ENCODE measurements around the gene RFX2. TPM values are rescaled to one million over a fixed set of nuclear protein-coding genes. Genes with fewer than 3 reads are reported as not detected.
"Not testable (repeated sequence)": the region's sequence is repeated elsewhere in the genome, so short reads cannot be mapped to it uniquely, and the experiment has no call there.

Gene RFX2
- total RNA-seq, 1 donor from 2014 or later, result 6.5 TPM

- no peak for TF ChIP-seq CTCF (IDR thresholded peaks at IDR 0.05; ENCODE audit: insufficient read depth, low read length, poor library complexity, severe bottlenecking)
Measured at GRCh38 chr19:5961969-5962945, 148.0 kb downstream of the RFX2 start.

DNA sequence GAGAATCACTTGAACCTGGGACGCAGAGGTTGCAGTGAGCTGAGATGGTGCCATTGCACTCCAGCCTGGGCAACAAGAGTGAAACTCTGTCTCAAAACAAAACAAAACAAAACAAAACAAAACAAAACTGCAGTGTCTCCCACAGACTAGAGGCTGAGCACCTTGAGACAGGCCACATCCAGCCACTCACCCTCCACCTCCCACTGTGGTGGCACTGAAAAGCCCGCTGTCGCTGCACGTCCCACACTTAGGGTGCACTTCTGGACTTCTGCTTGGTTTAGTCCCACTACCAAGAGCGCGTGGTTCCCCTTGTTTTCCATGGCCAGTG, 148.7 kb downstream of the RFX2 start:
- H3K4me3 ChIP-seq (ENCODE audit: low read depth, low read length); H3K36me3 ChIP-seq (ENCODE audit: control insufficient read depth, insufficient read depth, low read length); H3K27me3 ChIP-seq (ENCODE audit: control insufficient read depth, insufficient read depth, low read length); DNase-seq (ENCODE audit: low read depth): not testable (repeated sequence)

More at GRCh38 chr19:5961969-5962945, 148.0 kb downstream of the RFX2 start:
- Histone ChIP-seq H3K36me3 (ENCODE audit: control insufficient read depth, insufficient read depth, low read length) (no peaks in the 10 kb centered on the region), H3K4me3 (ENCODE audit: low read depth, low read length) (no peak overlapping the region), H3K27me3 (ENCODE audit: control insufficient read depth, insufficient read depth, low read length) (no peaks in the 10 kb centered on the region)
- DNase-seq (ENCODE audit: low read depth), result no peak

- Histone ChIP-seq H3K36me3 (ENCODE audit: control insufficient read depth, insufficient read depth, low read length) (no peaks in the 10 kb centered on the region), H3K27me3 (ENCODE audit: control insufficient read depth, insufficient read depth, low read length) (no peaks in the 10 kb centered on the region), H3K4me3 (ENCODE audit: low read depth, low read length) (no peak overlapping the region)
- no peak for DNase-seq (ENCODE audit: low read depth)
- TF ChIP-seq CTCF (IDR thresholded peaks at IDR 0.05; ENCODE audit: insufficient read depth, low read length, poor library complexity, severe bottlenecking), result no peak
Measured at GRCh38 chr19:5960005-5961001, 150.0 kb downstream of the RFX2 start.

DNA sequence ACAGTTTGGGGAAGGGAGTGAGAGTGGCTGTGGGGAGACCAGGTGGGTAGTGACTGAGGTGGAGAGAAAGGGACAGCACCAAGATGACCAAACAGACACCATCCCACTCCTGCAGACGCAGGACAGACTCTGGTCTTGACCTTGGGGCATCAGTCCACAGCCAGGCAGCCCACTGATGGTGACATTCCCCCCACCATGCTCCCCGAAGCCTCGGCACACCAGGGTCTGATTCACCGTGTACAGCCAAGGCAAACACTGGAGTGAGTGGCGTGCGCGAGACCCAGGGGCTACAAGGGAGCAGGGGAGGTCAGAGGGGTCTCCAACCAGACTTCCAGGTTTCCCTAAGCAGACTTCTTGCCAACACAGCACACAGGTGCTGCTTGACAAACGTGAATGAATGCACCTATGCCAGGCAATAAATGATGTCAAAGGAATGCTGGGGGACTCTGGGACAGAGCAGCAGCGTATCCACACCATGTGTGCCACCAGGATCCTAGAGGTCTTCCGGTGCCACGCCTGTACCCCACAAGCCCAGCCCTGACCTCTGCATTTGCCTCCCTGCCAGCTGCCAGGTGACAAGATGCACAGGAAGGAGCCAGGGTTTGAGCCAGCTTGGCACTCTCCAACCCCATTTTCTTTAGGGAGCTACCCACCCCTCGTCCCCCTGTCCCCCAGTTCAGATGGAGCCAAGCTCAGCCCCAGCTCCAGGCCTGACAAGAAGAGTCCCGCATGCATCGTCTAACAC, 150.9 kb downstream of the RFX2 start:
- no peak for TF ChIP-seq CTCF (IDR thresholded peaks at IDR 0.05; ENCODE audit: insufficient read depth, low read length, poor library complexity, severe bottlenecking)
- H3K36me3 ChIP-seq (ENCODE audit: control insufficient read depth, insufficient read depth, low read length), result no peaks in the 10 kb centered on the region
- no peaks in the 10 kb centered on the region for H3K27me3 ChIP-seq (ENCODE audit: control insufficient read depth, insufficient read depth, low read length)
- DNase-seq (ENCODE audit: low read depth), result no peak
- H3K4me3 ChIP-seq (ENCODE audit: low read depth, low read length), result no peak overlapping the region

GRCh38 chr19:5958851-5959122, 151.5 kb downstream of the RFX2 start:
- no peak for DNase-seq (ENCODE audit: low read depth)
- no peak for TF ChIP-seq CTCF (IDR thresholded peaks at IDR 0.05; ENCODE audit: insufficient read depth, low read length, poor library complexity, severe bottlenecking)
- Histone ChIP-seq H3K4me3 (ENCODE audit: low read depth, low read length) (no peak overlapping the region), H3K36me3 (ENCODE audit: control insufficient read depth, insufficient read depth, low read length) (no peaks in the 10 kb centered on the region), H3K27me3 (ENCODE audit: control insufficient read depth, insufficient read depth, low read length) (no peaks in the 10 kb centered on the region)

All from kidney epithelial cell (primary cell).